AG08396 (cell line): ENCODE measurements around the gene DCUN1D2.
A peak's percentile ranks its signal among the peaks of the same experiment; 100 is the strongest.
"Not testable (repeated sequence)": the region's sequence is repeated elsewhere in the genome, so short reads cannot be mapped to it uniquely, and the experiment has no call there.

Source experiments
- DNase-seq: peaks from one replicate; pipeline ENCODE4 v3.0.0; 2012; ENCODE audit warnings: low spot score, mixed read lengths

DCUN1D2 gene

GRCh38 chr13:113490496-113491417, at the start of gene DCUN1D2:
Gene DCUN1D2 (minus strand): TSS chr13:113490711. CDS start chr13:113490669, 42 bp downstream.
- peak; percentile 99 for DNase-seq

GRCh38 chr13:113539822-113540221, 49.3 kb upstream of the DCUN1D2 start:
- no peak for DNase-seq

GRCh38 chr13:113539176-113539575, 48.7 kb upstream of the DCUN1D2 start:
- no peak for DNase-seq

GRCh38 chr13:113538689-113539058, 48.2 kb upstream of the DCUN1D2 start:
- DNase-seq: no peak

GRCh38 chr13:113537909-113538688, 47.6 kb upstream of the DCUN1D2 start:
- DNase-seq: no peak

- no peak for DNase-seq
Observed at GRCh38 chr13:113537205-113537604, 46.7 kb upstream of the DCUN1D2 start.

GRCh38 chr13:113536461-113537110, 46.1 kb upstream of the DCUN1D2 start:
- DNase-seq: no peak

GRCh38 chr13:113535381-113535781, 44.9 kb upstream of the DCUN1D2 start:
- no peak for DNase-seq

DNA sequence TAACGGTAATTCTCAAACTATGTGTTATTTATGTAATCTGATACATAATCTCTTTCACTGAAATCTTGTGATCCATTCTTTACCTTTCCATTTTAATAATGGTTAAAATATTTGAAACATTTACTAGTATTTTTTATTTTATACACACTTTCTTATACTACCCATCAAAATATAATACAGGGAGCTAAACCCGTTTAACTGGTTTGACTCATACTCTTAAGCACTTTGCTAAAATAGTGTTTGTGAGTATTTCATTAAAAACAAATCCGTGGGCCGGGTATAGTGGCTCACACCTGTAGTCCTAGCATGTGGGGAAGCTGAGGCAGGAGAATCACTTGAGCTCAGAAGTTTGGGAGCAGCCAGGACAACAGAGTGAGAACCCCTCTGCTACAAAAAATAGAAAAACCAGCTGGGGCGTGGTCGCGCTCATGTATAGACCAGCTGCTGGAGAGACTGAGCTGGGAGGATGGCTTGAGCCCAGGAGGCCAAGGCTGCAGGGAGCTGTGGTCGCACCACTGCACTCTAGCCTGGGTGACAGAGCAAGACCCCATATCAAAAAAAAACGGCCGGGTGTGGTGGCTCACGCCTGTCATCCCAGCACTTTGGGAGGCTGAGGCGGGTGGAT, 43.8 kb upstream of the DCUN1D2 start:
- DNase-seq: no peak

GRCh38 chr13:113533161-113533840, 42.8 kb upstream of the DCUN1D2 start:
- DNase-seq: peak; percentile 49

DNA sequence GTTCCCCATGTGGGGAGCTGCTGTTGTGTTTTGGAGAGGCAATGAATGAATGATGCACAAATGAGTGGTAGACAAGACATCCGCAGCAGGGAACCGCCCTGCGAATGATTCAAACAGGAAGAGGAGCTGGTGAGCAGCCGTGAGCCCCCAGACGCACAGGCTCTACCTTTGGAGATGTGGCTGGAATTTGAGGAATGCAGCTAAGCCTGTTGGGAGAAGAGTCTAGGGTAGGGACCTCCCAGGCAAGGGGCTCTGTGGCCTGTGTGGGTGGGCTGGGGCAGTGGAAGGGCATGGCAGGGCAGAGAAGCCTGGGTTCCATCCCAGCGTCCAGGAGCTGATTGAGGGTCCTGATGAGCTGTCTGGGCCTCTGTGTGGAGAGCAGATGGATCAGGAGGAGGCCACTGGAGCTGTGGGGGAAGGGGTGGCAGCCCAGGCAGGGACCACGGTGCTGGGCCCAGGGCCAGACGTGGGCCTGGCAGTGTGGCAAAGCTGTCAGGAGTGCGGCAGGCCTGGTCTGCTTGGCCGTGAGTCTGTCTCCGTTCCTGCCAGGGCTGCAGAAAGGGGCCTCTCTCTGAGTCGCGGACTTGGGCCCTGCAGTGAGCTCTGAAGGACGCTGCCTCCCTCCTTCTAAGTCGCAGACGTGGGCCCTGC, 41.8 kb upstream of the DCUN1D2 start:
- DNase-seq: no peak

GRCh38 chr13:113531041-113531873, 40.7 kb upstream of the DCUN1D2 start:
- no peak for DNase-seq

- DNase-seq: no peak
Observed at GRCh38 chr13:113528813-113529180, 38.3 kb upstream of the DCUN1D2 start.

GRCh38 chr13:113528101-113528812, 37.7 kb upstream of the DCUN1D2 start:
- DNase-seq: no peak

- no peak for DNase-seq
Observed at GRCh38 chr13:113527272-113527958, 36.9 kb upstream of the DCUN1D2 start.

- DNase-seq: no peak
Observed at GRCh38 chr13:113526466-113527220, 36.1 kb upstream of the DCUN1D2 start.

DNA sequence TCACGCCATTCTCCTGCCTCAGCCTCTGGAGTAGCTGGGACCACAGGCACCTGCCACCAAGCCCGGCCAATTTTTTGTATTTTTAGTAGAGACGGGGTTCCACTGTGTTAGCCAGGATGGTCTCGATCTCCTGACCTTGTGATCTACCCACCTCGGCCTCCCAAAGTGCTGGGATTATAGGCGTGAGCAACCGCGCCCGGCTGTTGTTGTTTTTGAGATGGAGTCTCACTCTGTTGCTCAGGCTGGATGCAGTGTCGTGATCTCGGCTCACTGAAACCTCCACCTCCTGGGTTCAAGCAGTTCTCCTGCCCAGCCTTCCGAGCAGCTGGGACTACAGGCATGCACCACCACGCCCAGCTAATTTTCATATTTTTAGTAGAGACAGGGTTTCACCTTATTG, 31.9 kb upstream of the DCUN1D2 start:
- DNase-seq: not testable (repeated sequence)

DNA sequence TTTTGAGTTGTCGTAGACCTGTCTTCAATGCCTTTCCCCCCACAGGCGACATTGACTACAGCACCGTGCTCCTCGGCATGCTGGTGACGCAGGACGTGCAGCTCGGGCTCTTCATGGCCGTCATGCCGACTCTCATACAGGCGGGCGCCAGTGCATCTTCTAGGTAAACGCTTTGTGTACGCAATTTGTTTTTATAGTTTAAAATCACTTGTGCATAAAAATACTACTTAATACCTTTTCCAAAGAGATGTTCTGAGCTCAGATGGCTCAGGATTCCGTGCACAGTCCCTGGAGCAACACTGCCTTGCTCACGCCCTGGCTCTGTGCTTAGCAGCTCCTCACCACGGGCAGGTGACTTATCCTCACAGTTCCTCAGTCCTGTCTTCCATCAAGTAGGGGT, 30.1 kb upstream of the DCUN1D2 start:
- DNase-seq: no peak
